ENCODE measurements around the gene SLC24A3.

Gene SLC24A3

GRCh38 chr20:19695081-19695480, 482.6 kb downstream of the SLC24A3 start:
- no peak for DNase-seq (ENCODE audit: low read depth in 4 of 4, low spot score in 1 of 4)

- DNase-seq (ENCODE audit: low read depth in 4 of 4, low spot score in 1 of 4): no peak
Measured at GRCh38 chr20:19696620-19697019, 484.2 kb downstream of the SLC24A3 start.

- no peak for DNase-seq (ENCODE audit: low read depth in 4 of 4, low spot score in 1 of 4)
Measured at GRCh38 chr20:19697415-19697814, 485.0 kb downstream of the SLC24A3 start.

GRCh38 chr20:19699180-19699971, 486.9 kb downstream of the SLC24A3 start:
- no peak for DNase-seq (ENCODE audit: low read depth in 4 of 4, low spot score in 1 of 4)

GRCh38 chr20:19701429-19701828, 489.0 kb downstream of the SLC24A3 start:
- no peak for DNase-seq (ENCODE audit: low read depth in 4 of 4, low spot score in 1 of 4)

GRCh38 chr20:19706463-19706862, 494.0 kb downstream of the SLC24A3 start:
- DNase-seq (ENCODE audit: low read depth in 4 of 4, low spot score in 1 of 4): no peak

GRCh38 chr20:19709635-19710335, 497.3 kb downstream of the SLC24A3 start:
- DNase-seq (ENCODE audit: low read depth in 4 of 4, low spot score in 1 of 4): no peak

GRCh38 chr20:19710336-19711120, 498.1 kb downstream of the SLC24A3 start:
- DNase-seq (ENCODE audit: low read depth in 4 of 4, low spot score in 1 of 4): no peak

- DNase-seq (ENCODE audit: low read depth in 4 of 4, low spot score in 1 of 4): no peak
Measured at GRCh38 chr20:19711126-19711525, 498.7 kb downstream of the SLC24A3 start.

GRCh38 chr20:19712721-19713260, 500.3 kb downstream of the SLC24A3 start:
- no peak for DNase-seq (ENCODE audit: low read depth in 4 of 4, low spot score in 1 of 4)

GRCh38 chr20:19713822-19714578, 501.6 kb downstream of the SLC24A3 start:
- DNase-seq (ENCODE audit: low read depth in 4 of 4, low spot score in 1 of 4): no peak

- DNase-seq (ENCODE audit: low read depth in 4 of 4, low spot score in 1 of 4): no peak
Measured at GRCh38 chr20:19714579-19714840, 502.1 kb downstream of the SLC24A3 start.

GRCh38 chr20:19715986-19716385, 503.5 kb downstream of the SLC24A3 start:
- DNase-seq (ENCODE audit: low read depth in 4 of 4, low spot score in 1 of 4): no peak

GRCh38 chr20:19718880-19719279, 506.4 kb downstream of the SLC24A3 start:
- DNase-seq (ENCODE audit: low read depth in 4 of 4, low spot score in 1 of 4): no peak

GRCh38 chr20:19720991-19721390, 508.5 kb downstream of the SLC24A3 start:
- no peak for DNase-seq (ENCODE audit: low read depth in 4 of 4, low spot score in 1 of 4)

- DNase-seq (ENCODE audit: low read depth in 4 of 4, low spot score in 1 of 4): no peak
Measured at GRCh38 chr20:19723051-19723450, 510.6 kb downstream of the SLC24A3 start.

- no peak for DNase-seq (ENCODE audit: low read depth in 4 of 4, low spot score in 1 of 4)
Measured at GRCh38 chr20:19723813-19724430, 511.5 kb downstream of the SLC24A3 start.

- DNase-seq (ENCODE audit: low read depth in 4 of 4, low spot score in 1 of 4): no peak
Measured at GRCh38 chr20:19725373-19725772, 512.9 kb downstream of the SLC24A3 start.

- no peak for DNase-seq (ENCODE audit: low read depth in 4 of 4, low spot score in 1 of 4)
Measured at GRCh38 chr20:19725814-19726525, 513.5 kb downstream of the SLC24A3 start.

GRCh38 chr20:19727251-19727847, 514.9 kb downstream of the SLC24A3 start:
- no peak for DNase-seq (ENCODE audit: low read depth in 4 of 4, low spot score in 1 of 4)

All from stimulated activated CD4-positive, alpha-beta T cell treated with anti-CD3 and anti-CD28 coated beads, Interleukin-1b, Interleukin-23, amount 100 ng/mL, for 24 hours (primary cell).